ENCODE data around the gene ABAT.

DNA sequence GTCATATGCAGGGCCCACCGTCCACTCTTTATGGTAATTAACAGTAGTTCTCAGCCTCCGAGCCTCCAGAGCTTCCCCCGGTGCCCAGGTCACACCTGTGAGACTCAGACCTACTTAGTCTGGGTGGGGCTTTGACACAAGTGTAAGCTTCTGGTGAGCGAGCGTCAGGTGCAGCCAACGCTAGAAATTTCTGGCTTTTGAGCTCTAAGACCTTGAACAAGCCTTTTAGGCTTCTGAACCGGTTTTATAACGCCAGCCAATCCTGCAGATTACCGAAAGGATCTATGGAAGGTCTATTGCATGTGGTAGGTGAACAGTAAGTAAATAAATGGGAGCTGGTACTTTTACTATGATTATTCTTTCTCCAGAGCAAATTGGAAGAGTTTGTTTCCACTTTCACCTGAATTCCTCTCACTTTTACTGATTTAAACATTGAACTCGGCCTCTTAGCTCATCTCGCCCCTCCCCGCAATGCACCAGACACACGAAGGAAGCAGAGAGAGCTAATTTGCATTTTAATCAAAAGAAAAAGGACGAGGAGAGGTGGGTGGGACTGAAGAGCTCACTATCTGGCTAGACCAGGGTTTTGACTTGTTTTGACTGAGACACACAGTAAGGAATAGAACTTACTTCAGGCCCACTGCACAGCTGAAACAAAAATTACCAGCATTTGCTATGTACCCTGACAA lies 47.1 kb downstream of the ABAT start:
- no peak for TF ChIP-seq EZH2 (IDR thresholded peaks at IDR 0.05; ENCODE audit: borderline replicate concordance, low read length)
- TF ChIP-seq, protein P1, sequence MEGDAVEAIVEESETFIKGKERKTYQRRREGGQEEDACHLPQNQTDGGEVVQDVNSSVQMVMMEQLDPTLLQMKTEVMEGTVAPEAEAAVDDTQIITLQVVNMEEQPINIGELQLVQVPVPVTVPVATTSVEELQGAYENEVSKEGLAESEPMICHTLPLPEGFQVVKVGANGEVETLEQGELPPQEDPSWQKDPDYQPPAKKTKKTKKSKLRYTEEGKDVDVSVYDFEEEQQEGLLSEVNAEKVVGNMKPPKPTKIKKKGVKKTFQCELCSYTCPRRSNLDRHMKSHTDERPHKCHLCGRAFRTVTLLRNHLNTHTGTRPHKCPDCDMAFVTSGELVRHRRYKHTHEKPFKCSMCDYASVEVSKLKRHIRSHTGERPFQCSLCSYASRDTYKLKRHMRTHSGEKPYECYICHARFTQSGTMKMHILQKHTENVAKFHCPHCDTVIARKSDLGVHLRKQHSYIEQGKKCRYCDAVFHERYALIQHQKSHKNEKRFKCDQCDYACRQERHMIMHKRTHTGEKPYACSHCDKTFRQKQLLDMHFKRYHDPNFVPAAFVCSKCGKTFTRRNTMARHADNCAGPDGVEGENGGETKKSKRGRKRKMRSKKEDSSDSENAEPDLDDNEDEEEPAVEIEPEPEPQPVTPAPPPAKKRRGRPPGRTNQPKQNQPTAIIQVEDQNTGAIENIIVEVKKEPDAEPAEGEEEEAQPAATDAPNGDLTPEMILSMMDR (IDR thresholded peaks at IDR 0.05; ENCODE audit: low read length) = no peak

Measured in OCI-LY1 (cell line).